HG03159 (cell line): ENCODE data around the gene PLD5.
"Not testable (repeated sequence)": the region's sequence is repeated elsewhere in the genome, so short reads cannot be mapped to it uniquely, and the experiment has no call there.

Experiments used
- ATAC-seq: cut with Tn5 transposase; IDR thresholded peaks from one replicate; pipeline ENCODE4 v1.9.1; 2021; ENCODE audit warnings: mild to moderate bottlenecking, moderate library complexity; ENCODE audit not compliant: unreplicated experiment

The PLD5 gene

GRCh38 chr1:242214455-242214854 lies 310.0 kb downstream of the PLD5 start:
- ATAC-seq = not testable (repeated sequence)

GRCh38 chr1:242212961-242213360 lies 311.5 kb downstream of the PLD5 start:
- not testable (repeated sequence) for ATAC-seq

GRCh38 chr1:242212401-242212800 lies 312.1 kb downstream of the PLD5 start:
- no peak for ATAC-seq

GRCh38 chr1:242211254-242212022 lies 313.1 kb downstream of the PLD5 start:
- no peak for ATAC-seq

DNA sequence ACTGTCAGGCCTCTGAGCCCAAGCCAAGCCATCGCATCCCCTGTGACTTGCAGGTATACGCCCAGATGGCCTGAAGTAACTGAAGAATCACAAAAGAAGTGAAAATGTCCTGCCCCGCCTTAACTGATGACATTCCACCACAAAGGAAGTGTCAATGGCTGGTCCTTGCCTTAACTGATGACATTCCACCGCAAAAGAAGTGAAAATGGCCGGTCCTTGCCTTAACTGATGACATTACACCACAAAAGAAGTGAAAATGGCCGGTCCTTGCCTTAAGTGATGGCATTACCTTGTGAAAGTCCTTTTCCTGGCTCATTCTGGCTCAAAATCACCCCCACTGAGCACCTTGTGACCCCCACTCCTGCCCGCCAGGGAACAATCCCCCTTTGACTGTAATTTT lies 314.2 kb downstream of the PLD5 start:
- not testable (repeated sequence) for ATAC-seq

- ATAC-seq = no peak
Observed at GRCh38 chr1:242209063-242209462, 315.4 kb downstream of the PLD5 start.

DNA sequence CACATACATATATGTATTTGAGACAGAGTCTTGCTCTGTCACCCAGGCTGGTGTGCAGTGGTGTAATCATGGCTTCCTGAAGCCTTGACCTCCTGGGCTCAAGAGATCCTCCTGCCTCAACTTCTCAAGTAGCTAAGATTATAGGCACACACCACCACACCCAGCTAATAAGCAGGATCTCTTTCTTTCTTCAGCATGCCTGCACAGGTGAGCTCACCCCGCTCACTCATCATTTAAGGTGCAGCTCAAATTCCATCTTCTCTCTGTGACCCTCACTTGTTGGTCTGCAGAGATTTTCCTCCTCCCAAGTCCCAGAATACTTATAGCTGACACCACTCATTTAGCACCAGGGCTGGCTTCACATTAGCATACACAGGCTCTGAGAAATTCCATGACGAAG lies 316.5 kb downstream of the PLD5 start:
- ATAC-seq = no peak

- no peak for ATAC-seq
Observed at GRCh38 chr1:242206994-242207393, 317.5 kb downstream of the PLD5 start.

DNA sequence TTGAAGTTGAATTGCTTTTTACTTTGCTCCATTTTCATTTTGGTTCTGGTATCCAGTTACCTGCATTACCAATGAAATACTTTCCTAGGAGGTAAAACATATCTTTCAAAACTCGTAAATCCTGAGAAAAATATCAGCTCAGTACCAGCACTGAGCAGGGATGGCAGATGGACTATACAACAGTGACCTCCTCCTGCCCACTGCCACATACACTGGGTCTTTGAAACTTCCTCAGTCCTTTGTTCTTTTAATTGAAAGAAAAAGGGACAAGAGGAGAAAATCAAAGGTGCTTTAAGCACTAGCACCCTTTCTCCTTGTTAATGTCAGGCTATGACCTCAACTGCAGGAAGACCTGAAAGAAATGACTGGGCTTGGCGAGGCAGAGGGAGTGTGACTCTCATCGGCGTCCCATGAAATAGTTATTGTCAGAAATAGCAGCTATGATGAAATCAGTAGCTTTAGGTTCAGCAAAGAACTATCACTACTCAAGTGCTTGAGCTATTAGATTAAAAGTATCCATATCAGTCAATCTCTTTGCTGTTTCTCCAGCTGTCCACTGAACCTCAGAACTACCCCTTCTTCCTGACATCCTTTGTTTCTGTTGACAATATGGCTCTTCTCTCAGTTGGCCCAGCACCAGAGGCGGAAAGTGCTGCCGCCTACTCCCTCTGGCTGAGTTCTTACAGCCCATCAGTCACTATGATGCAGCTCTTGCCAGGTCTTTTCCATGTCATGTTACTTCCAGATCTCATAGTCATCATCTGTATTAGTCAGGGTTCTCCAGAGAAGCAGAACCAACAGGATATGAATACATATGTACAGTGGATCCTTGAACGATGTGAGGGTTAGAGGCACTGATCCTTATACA lies 318.6 kb downstream of the PLD5 start:
- ATAC-seq = no peak

GRCh38 chr1:242203262-242203661 lies 321.2 kb downstream of the PLD5 start:
- ATAC-seq = no peak

GRCh38 chr1:242201090-242201489 lies 323.4 kb downstream of the PLD5 start:
- no peak for ATAC-seq

DNA sequence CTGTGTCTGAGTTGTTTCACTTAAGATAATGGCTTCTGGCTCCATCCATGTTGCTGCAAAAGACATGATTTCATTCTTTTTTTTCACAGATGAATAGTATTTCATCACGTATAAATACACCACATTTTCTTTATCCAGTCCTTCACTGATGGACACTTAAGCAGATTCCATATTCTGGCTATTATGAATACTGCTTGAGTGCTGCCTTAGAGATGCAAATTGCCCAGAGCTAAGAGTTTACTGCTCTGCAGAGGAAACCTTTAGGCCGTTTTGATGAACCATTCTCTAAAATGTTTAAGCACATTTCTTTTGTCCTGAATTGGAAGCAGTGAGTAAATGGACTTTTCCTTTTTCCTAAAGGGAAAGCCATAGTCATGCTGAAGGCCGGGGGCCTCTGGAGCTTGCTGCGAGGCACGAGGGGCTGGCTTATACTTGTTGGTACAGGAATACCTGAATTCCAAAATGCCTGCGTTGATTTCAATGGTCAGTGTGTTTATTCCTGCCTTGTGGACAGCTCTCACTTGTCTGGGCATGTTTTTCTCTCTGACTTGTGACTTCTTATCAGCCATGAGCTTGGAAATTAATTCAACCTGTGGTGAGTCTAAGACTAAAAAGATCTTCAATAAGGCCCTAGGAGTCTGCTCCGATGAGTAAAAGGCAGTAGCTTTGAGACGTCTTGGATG lies 324.6 kb downstream of the PLD5 start:
- ATAC-seq = no peak

DNA sequence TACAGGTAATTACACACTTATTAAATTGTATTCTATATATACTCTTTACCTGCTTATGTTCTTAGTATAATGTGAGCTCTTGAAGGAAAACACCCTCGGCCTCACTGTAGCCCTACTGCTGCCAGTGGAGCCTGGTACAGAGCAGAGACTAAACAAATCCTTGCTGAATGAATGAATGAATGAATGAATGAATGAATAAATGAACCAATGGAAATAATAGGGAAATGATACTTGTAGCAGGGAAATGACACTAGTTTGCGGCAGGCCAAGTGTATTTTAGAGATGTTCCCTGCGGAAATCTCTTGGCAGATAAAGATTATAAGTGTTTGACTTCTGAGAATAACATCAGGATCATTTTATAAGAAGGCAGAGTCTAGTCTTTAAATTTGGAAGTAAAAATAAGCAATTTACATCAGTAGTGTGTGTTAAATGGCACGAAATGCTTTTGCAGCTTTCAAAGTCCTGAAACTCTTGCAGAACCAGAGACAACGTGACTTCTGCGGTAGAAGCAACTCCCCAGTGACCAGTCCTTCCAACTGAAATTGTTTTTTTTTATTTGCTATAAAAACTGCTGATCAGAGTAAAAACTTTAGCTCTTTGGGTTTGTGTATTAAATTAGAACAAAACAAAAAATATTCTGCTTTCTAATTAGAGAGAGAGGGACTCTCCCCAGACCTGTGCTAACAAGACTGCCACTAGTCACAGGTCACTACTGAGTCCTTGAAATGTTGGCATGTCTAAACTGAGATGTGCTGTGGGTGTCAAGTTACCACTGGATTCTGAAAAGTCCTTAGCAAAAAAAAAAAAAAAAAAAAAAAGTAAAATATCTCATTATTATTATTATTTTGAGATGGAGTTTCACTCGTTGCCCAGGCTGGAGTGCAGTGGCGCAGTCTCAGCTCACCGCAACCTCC lies 326.3 kb downstream of the PLD5 start:
- ATAC-seq = no peak

- ATAC-seq = no peak
Observed at GRCh38 chr1:242196914-242197313, 327.6 kb downstream of the PLD5 start.

DNA sequence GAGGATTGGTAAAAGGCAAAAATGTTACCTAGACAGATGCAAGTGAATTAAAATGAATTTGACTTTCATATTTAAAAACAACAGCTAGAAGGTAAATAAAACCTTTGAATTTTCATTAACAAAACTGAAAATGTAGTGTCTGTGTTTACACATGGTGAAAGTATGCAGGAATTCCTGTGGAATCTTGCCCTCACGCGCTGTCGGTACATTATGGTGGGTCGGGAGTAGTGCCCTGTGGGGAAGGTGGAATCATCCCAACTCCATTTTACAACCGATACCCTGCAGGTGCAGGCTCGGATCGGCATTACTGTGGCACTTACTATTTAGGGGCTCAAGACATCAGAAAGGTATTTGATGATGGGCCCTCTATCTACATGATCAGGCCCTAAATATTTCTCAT lies 328.4 kb downstream of the PLD5 start:
- ATAC-seq = no peak

DNA sequence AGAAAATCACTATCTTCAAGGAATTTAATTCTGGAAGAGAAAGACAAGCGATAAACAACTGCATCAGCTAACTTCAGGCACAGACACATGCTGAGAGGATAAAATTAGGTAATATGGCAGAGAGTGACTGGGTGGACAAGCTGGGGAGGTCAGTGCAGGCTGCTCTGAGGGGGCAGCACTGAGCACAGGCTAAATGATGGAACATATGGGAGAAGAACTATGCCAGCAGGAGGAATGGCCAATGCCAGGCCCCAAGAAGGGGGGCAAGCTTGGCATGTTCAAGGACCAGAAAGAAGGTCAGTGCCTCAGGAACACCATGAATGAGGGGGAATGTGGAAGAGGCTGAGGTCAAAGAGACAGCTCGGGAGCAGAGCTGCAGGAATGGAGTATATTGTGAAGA lies 334.9 kb downstream of the PLD5 start:
- ATAC-seq = no peak

GRCh38 chr1:242187816-242188215 lies 336.7 kb downstream of the PLD5 start:
- peak; percentile 87 for ATAC-seq

- ATAC-seq = peak; percentile 36
Observed at GRCh38 chr1:242187171-242187570, 337.3 kb downstream of the PLD5 start.

DNA sequence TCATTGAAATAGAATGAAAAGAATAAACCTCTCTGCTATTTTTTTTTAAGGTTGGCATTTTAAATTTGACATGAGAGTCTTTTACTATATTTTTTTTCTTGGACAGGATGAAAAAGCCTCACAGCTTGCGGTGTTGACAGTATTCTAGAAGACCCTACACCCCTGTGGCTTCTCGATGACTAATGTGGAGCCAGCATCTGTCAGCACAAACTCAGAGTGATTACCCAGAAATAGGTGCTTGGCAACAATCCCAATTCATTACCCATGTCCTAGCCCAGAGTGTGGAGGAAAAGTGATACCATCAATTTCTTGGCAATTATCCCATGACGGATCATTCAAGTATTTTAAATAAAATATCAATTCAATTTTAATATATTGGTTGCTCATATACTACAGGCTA lies 338.8 kb downstream of the PLD5 start:
- no peak for ATAC-seq

DNA sequence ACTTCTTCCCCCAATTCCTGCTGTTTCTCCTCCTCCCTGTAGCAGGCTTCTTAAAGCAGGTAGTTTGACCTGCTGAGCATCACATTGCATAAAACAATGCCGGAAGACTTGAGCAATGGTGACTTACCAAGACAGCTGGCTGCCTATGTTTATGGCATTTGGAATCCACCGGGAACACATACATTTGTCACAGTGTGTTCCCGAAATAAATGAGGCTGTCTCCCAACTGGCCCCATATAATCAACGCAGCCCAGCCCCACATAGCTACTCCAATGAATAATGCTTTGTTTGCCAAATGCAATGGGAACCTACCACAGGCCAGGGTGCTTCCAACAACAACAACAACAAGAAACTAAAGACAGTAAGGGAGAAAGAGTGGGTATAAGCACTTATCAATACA lies 339.5 kb downstream of the PLD5 start:
- ATAC-seq = no peak
